ENCODE data around the gene COG1. TPM values are rescaled to one million over a fixed set of nuclear protein-coding genes. Genes with fewer than 3 reads are reported as not detected.

The COG1 gene
- total RNA-seq, 1 donor from 2014 or later: 45.6 TPM

- Mint-ChIP-seq H3K4me3 (ENCODE audit: unreplicated experiment) (no peak overlapping the region), H3K27ac (ENCODE audit: unreplicated experiment) (no peak overlapping the region), H3K36me3 (ENCODE audit: unreplicated experiment) (no peaks in the 10 kb centered on the region), H3K4me1 (ENCODE audit: unreplicated experiment) (peaks cover 16% of the 10 kb centered on the region), H3K27me3 (ENCODE audit: unreplicated experiment) (no peaks in the 10 kb centered on the region), H3K9me3 (ENCODE audit: unreplicated experiment) (no peaks in the 10 kb centered on the region)
- no peak for DNase-seq (ENCODE audit: extremely low spot score, unreplicated experiment)
- TF ChIP-seq CTCF (IDR thresholded peaks at IDR 0.05): no peak
Measured at GRCh38 chr17:73256220-73256619, 63.4 kb downstream of the COG1 start.

DNA sequence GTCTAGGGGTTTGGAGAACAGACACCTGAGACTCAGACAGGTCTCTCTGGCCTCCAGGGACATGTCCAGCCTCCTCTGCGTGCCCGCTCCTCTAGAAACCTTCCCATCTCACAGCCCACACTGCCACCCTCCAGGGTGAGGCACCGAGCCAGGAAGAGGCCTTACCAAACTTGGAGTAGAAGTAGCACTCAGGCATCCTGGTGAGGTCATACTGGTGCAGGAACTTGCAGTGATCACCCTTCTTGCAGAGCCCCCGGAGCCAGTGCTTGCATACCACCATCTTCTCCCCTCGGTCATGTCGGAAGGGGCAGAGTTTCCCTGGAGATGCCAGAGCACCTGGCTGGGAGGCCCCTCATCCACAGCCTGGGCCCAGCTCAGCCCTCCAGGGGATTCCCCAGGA, 64.7 kb downstream of the COG1 start:
- Mint-ChIP-seq H3K36me3 (ENCODE audit: unreplicated experiment) (no peaks in the 10 kb centered on the region), H3K4me1 (ENCODE audit: unreplicated experiment) (peaks cover 22% of the 10 kb centered on the region), H3K4me3 (ENCODE audit: unreplicated experiment) (no peak overlapping the region), H3K27me3 (ENCODE audit: unreplicated experiment) (no peaks in the 10 kb centered on the region), H3K27ac (ENCODE audit: unreplicated experiment) (no peak overlapping the region), H3K9me3 (ENCODE audit: unreplicated experiment) (no peaks in the 10 kb centered on the region)
- TF ChIP-seq CTCF (IDR thresholded peaks at IDR 0.05): no peak
- DNase-seq (ENCODE audit: extremely low spot score, unreplicated experiment): no peak

Other genes with a start within 250 kb of the COG1 start
- 48.2 and 50.2 TPM in 2 replicates for gene SLC39A11, start 100.4 kb upstream of the COG1 start, total RNA-seq
- 28.6 and 29.9 TPM in 2 replicates for gene SSTR2, start 28.0 kb upstream of the COG1 start, total RNA-seq
- not detected in 2 replicates for gene CPSF4L, start 68.8 kb downstream of the COG1 start, total RNA-seq
- 32.0 and 32.7 TPM in 2 replicates for gene CDC42EP4, start 118.9 kb downstream of the COG1 start, total RNA-seq

Measured in osteocyte (in vitro differentiated cells).